ENCODE results near the gene FMN2. TPM values are rescaled to one million over a fixed set of nuclear protein-coding genes. Genes with fewer than 3 reads are reported as not detected.
A peak's percentile ranks its signal among the peaks of the same experiment; 100 is the strongest.

FMN2 gene
- polyA plus RNA-seq, 2 of the 4 experiments (the other 2 are of a cell fraction) = 2.8 to 4.2 TPM

- ChIA-PET POLR2A (no interaction called here), CTCF (no interaction called here)
- TF ChIP-seq RFX5 (IDR thresholded peaks at IDR 0.05) (no peak), HOXA7 (CRISPR knock-in tag; IDR thresholded peaks at IDR 0.05) (no peak), ZSCAN20 (CRISPR knock-in tag; IDR thresholded peaks at IDR 0.05) (no peak), CBX2 (IDR thresholded peaks at IDR 0.05; ENCODE audit: borderline replicate concordance, low read depth) (no peak), ZNF302 (CRISPR knock-in tag; IDR thresholded peaks at IDR 0.05) (no peak), MAFK (IDR thresholded peaks at IDR 0.05; ENCODE audit: partially characterized antibody) (no peak), REST (IDR thresholded peaks at IDR 0.05) (no peak)
- peaks cover 43% of the 10 kb centered on the region for H3K4me1 ChIP-seq
- FAIRE-seq (no peak), ATAC-seq (peak in 1 of 2 experiments; percentile 8; a peak in 1 of 6 replicates), DNase-seq (ENCODE audit: low read depth in 1 of 2, low spot score in 1 of 2) (no peak)
- H3K27ac ChIP-seq = peak overlapping the region; percentile 84 to 88
- H3K4me3 ChIP-seq = no peak overlapping the region
- peak overlapping the region; percentile 69 for H3K4me2 ChIP-seq
- H3K9me3 ChIP-seq = peaks cover 9% of the 10 kb centered on the region
- 82% methylated on average over 2 of the region's 2 CpGs for WGBS (ENCODE audit: missing lambda C conversion rate)
Measured at GRCh38 chr1:240387051-240387450, 295.4 kb downstream of the FMN2 start.

GRCh38 chr1:240391660-240392260 is 300.1 kb downstream of the FMN2 start:
- 70% methylated on average over 2 of the region's 2 CpGs for WGBS (ENCODE audit: missing lambda C conversion rate)
- no peak for ATAC-seq
- H3K9me3 ChIP-seq = 0 out of 3 replicates have a peak, but pooled peaks cover 2% of the 10 kb centered on the region

DNA sequence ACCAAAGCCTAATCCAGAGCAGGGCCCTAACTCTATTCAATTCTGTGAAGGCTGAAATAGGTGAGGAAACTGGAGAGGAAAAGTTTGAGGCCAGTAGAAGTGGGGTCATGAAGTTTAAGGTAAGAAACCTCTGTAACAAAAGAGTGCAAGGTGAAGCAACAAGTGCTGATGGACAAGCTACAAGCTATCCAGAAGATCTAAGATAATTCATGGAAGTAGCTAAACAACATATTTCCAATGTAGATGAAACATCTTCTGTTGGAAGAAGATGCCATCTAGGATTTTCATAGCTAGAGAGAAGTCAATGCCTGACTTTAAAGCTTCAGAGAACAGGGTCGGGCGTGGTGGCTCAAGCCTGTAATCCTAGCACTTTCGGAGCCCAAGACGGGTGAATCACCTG is 302.7 kb downstream of the FMN2 start:
- 91% methylated on average over 4 of the region's 4 CpGs for WGBS (ENCODE audit: missing lambda C conversion rate)

More at GRCh38 chr1:240391660-240392260, 300.1 kb downstream of the FMN2 start:
- TF ChIP-seq PBX3 (IDR thresholded peaks at IDR 0.05) = no peak
- no peak for TF ChIP-seq HOXB13 (CRISPR knock-in tag; IDR thresholded peaks at IDR 0.05; ENCODE audit: low read depth)
- TF ChIP-seq, protein P1, sequence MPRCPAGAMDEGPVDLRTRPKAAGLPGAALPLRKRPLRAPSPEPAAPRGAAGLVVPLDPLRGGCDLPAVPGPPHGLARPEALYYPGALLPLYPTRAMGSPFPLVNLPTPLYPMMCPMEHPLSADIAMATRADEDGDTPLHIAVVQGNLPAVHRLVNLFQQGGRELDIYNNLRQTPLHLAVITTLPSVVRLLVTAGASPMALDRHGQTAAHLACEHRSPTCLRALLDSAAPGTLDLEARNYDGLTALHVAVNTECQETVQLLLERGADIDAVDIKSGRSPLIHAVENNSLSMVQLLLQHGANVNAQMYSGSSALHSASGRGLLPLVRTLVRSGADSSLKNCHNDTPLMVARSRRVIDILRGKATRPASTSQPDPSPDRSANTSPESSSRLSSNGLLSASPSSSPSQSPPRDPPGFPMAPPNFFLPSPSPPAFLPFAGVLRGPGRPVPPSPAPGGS (IDR thresholded peaks at IDR 0.05) = no peak
- TF ChIP-seq TP53 (CRISPR knock-in tag; IDR thresholded peaks at IDR 0.05) = no peak
- TF ChIP-seq, protein P2, sequence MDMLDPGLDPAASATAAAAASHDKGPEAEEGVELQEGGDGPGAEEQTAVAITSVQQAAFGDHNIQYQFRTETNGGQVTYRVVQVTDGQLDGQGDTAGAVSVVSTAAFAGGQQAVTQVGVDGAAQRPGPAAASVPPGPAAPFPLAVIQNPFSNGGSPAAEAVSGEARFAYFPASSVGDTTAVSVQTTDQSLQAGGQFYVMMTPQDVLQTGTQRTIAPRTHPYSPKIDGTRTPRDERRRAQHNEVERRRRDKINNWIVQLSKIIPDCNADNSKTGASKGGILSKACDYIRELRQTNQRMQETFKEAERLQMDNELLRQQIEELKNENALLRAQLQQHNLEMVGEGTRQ (IDR thresholded peaks at IDR 0.05) = no peak
- TF ChIP-seq NPAS2 (CRISPR knock-in tag; IDR thresholded peaks at IDR 0.05; ENCODE audit: borderline replicate concordance) = no peak
- no peak for TF ChIP-seq RNF2 (IDR thresholded peaks at IDR 0.05; ENCODE audit: borderline replicate concordance, low read depth)
- TF ChIP-seq EP300 (IDR thresholded peaks at IDR 0.05) = no peak
- Histone ChIP-seq H3K4me2 (peak overlapping the region; percentile 57), H3K27ac (peak overlapping the region; percentile 53 to 69; a peak in 4 of 6 replicates), H3K4me3 (no peak overlapping the region), H3K4me1 (peaks cover 30% of the 10 kb centered on the region)
- CTCF ChIA-PET = no interaction called here
- POLR2A ChIA-PET = no interaction called here
- DNase-seq (ENCODE audit: low read depth in 1 of 2, low spot score in 1 of 2) (no peak), FAIRE-seq (no peak)

More for the DNA sequence above, 302.7 kb downstream of the FMN2 start:
- DNase-seq (ENCODE audit: low read depth in 1 of 2, low spot score in 1 of 2) (no peak), FAIRE-seq (no peak), ATAC-seq (no peak)
- no peak for TF ChIP-seq HOXB5 (CRISPR knock-in tag; IDR thresholded peaks at IDR 0.05)
- no peak for TF ChIP-seq GATA3 (IDR thresholded peaks at IDR 0.05; ENCODE audit: borderline replicate concordance)
- TF ChIP-seq TP53 (CRISPR knock-in tag; IDR thresholded peaks at IDR 0.05) = no peak
- TF ChIP-seq, protein P3, sequence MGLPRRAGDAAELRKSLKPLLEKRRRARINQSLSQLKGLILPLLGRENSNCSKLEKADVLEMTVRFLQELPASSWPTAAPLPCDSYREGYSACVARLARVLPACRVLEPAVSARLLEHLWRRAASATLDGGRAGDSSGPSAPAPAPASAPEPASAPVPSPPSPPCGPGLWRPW (IDR thresholded peaks at IDR 0.05) = no peak
- TF ChIP-seq EHF (CRISPR knock-in tag; IDR thresholded peaks at IDR 0.05) = no peak
- TF ChIP-seq ZC3H11A (IDR thresholded peaks at IDR 0.05) = no peak
- no peak for TF ChIP-seq RCOR1 (IDR thresholded peaks at IDR 0.05; ENCODE audit: low read depth, low read length)
- H3K27ac ChIP-seq = no peak overlapping the region
- CTCF ChIA-PET = no interaction called here
- 0 out of 3 replicates have a peak, but pooled peaks cover 2% of the 10 kb centered on the region for H3K9me3 ChIP-seq
- peaks cover 27% of the 10 kb centered on the region for H3K4me1 ChIP-seq
- POLR2A ChIA-PET = no interaction called here
- no peak overlapping the region for H3K4me2 ChIP-seq
- no peak overlapping the region for H3K4me3 ChIP-seq
